Lower leg skin (tissue), 3 donors: ENCODE measurements around the gene PARM1.

Experiments
- CTCF ChIP-seq, 3 donors: fragments of 450-650 bp; IDR thresholded peaks; one replicate each; pipeline ENCODE4 v1.5.1; 2016; ENCODE audit warnings: antibody characterized with exemption in 3 of 3, mild to moderate bottlenecking in 3 of 3, moderate library complexity in 2 of 3
- POLR2A ChIP-seq, 2 donors: fragments of 450-650 bp; IDR thresholded peaks; one replicate each; pipeline ENCODE4 v1.6.1; 2016 to 2017; ENCODE audit warnings: antibody characterized with exemption in 2 of 2, mild to moderate bottlenecking in 1 of 2, moderate library complexity in 1 of 2

- no peak for TF ChIP-seq CTCF (IDR thresholded peaks at IDR 0.05)
- TF ChIP-seq POLR2A (IDR thresholded peaks at IDR 0.05) = no peak
Observed at GRCh38 chr4:74904509-74905065, 28.3 kb upstream of the PARM1 start.
